ENCODE data around the gene LAMA4. TPM values are rescaled to one million over a fixed set of nuclear protein-coding genes. Genes with fewer than 3 reads are reported as not detected.

LAMA4 gene
- total RNA-seq, 1 experiment from 2014 or later, result 1.1 TPM

DNA sequence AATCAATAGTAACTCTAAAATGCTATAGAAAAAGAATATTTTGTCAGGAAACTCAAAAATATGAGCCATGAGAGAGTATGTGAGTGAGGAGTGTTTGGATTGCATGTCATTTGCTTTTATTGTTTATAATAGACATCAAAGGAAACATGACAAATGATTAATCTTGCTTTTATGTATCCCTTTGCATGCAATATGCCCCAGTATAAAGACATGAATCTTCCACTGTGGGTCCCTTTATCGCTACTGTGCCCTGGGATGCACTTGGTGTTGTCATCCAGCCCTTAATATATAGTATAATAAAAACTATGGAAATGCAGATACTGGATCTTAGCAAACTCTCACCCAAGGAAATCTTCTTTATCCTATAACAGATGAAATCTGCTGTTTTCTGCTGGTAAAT lies 77.3 kb downstream of the LAMA4 start:
- Mint-ChIP-seq H3K4me1 (peaks cover 4 to 8% of the 10 kb centered on the region in 2 experiments), H3K27ac (no peak overlapping the region), H3K27me3 (ENCODE audit: low read depth) (peaks cover 3% of the 10 kb centered on the region), H3K4me3 (no peak overlapping the region), H3K36me3 (ENCODE audit: insufficient read depth in 1 of 3, low read depth in 3 of 3) (no peaks in the 10 kb centered on the region), H3K9me3 (no peaks in the 10 kb centered on the region)
- TF ChIP-seq CTCF (conservative IDR thresholded peaks at IDR 0.05), result no peak
- no peak overlapping the region for H4K91ac ChIP-seq (ENCODE audit: insufficient read length, low read depth, low read length)
- H3K56ac ChIP-seq (ENCODE audit: insufficient read length, low read depth, low read length), result no peak overlapping the region
- no peak overlapping the region for H2BK120ac ChIP-seq (ENCODE audit: low read depth, low read length, poor library complexity, severe bottlenecking)
- no peak overlapping the region for H3K4ac ChIP-seq (ENCODE audit: low read depth, low read length)
- H2BK5ac ChIP-seq (ENCODE audit: insufficient read length, low read length), result no peak overlapping the region
- H2AK5ac ChIP-seq (ENCODE audit: insufficient read length, low read length), result no peak overlapping the region
- H3K9ac ChIP-seq (ENCODE audit: extremely low read depth, insufficient read length, low read length), result no peak overlapping the region
- H3K27me3 ChIP-seq (ENCODE audit: insufficient read depth, low read length), result no peaks in the 10 kb centered on the region
- H3K79me2 ChIP-seq (ENCODE audit: insufficient read depth, low read length), result no peaks in the 10 kb centered on the region
- DNase-seq, result no peak
- WGBS (ENCODE audit: extremely low coverage, insufficient read length, low lambda C conversion rate), result no CpG with 5 or more reads among the region's 1 CpG
- no peak overlapping the region for H3K14ac ChIP-seq (ENCODE audit: insufficient read depth, low read length)
- H3K27ac ChIP-seq (ENCODE audit: insufficient read length, low read depth, low read length), result no peak overlapping the region
- H3K18ac ChIP-seq (ENCODE audit: insufficient read length, low read depth, low read length), result no peak overlapping the region
- H3K9me3 ChIP-seq (ENCODE audit: control insufficient read depth, low read depth, low read length), result no peaks in the 10 kb centered on the region
- H3K4me1 ChIP-seq (ENCODE audit: insufficient read depth, low read length), result no peaks in the 10 kb centered on the region; the same call in 1 of the 2 replicates
- no peaks in the 10 kb centered on the region for H3K79me1 ChIP-seq (ENCODE audit: insufficient read depth, low read depth, low read length, poor library complexity, severe bottlenecking)
- H4K5ac ChIP-seq (ENCODE audit: insufficient read length, low read depth, low read length), result no peak overlapping the region
- H3K4me2 ChIP-seq (ENCODE audit: insufficient read depth, insufficient read length, low read length), result no peak overlapping the region
- H4K8ac ChIP-seq (replicated peaks; ENCODE audit: insufficient read length, low read depth, low read length), result no peak overlapping the region
- no peak overlapping the region for H2BK15ac ChIP-seq (ENCODE audit: low read depth, low read length)
- no peaks in the 10 kb centered on the region for H4K20me1 ChIP-seq (ENCODE audit: control insufficient read depth, insufficient read depth, insufficient read length)
- no peaks in the 10 kb centered on the region for H3K23me2 ChIP-seq (ENCODE audit: insufficient read length, low read depth, low read length, poor library complexity, severe bottlenecking)
- H2BK12ac ChIP-seq (ENCODE audit: insufficient read length, low read depth, low read length), result no peak overlapping the region
- H3T11ph ChIP-seq (ENCODE audit: low read length), result no peak overlapping the region
- H2AFZ ChIP-seq (ENCODE audit: low read length), result no peak overlapping the region
- H2BK20ac ChIP-seq (ENCODE audit: low read depth, low read length, poor library complexity, severe bottlenecking), result no peak overlapping the region
- no peak overlapping the region for H3K23ac ChIP-seq (ENCODE audit: insufficient read length, low read depth, low read length)
